AG20443 (cell line): ENCODE data around the gene PARK7.

Experiments used
- DNase-seq: peaks from one replicate; pipeline ENCODE4 v3.0.0; 2012; ENCODE audit warnings: low spot score, mixed read lengths

The PARK7 gene

DNA sequence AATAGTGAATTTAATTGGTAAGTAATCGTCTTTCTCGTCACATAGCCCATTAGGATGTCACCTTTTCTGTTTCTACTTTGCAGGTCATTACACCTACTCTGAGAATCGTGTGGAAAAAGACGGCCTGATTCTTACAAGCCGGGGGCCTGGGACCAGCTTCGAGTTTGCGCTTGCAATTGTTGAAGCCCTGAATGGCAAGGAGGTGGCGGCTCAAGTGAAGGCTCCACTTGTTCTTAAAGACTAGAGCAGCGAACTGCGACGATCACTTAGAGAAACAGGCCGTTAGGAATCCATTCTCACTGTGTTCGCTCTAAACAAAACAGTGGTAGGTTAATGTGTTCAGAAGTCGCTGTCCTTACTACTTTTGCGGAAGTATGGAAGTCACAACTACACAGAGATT is 23.3 kb downstream of the PARK7 start:
- DNase-seq = no peak

DNA sequence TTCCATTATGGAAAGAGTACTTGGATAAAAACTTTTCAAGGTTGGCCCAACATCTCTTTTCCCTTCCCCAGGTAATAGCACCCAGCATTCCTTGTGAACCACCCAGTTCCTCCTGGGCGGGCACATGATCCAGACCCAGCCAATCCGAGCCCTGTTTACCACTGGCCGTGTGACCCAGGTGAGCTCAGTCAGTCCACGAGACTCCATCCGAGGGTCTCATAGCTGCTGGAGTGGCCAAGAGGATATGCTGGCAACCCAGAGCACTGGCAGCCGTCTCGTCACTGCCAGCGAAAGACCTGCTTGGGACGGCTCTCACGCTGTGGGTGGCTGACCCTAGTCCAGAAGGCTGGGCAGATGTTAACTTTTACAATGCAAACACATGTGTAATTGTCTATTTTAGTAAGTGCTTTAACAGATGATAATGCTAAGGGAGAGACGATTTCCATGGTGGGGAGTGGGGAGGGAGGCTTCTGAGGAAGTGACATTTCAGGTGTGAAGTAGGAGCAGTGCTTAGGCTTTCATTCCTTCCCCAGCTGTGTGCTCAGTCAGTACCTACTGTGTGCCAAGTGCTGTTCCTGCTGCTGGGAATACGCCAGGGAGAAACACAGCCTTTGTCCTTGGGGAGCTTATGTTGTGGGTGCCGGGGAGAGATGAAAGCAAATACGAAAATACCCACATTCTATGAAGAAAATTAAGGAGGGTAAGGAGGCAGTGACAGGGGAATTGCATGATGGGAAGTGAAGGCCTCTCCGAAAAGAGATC is 24.5 kb downstream of the PARK7 start:
- DNase-seq = no peak

DNA sequence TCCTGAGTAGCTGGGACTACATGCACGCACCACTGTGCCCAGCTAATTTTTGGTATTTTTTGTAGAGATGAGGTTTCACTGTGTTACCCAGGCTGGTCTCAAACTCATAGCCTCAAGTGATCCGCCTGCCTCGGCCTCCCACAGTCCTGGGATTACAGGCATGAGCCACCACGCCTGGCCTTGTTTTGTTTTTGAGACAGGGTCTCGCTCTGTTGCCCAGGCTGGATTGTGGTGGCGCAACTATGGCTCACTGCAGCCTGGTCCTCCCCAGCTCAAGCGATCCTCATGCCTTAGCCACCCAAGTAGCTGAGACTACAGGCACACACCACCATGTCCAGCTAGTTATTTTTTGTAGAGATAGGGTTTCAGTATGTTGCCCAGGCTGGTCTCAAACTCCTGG is 26.0 kb downstream of the PARK7 start:
- no peak for DNase-seq

DNA sequence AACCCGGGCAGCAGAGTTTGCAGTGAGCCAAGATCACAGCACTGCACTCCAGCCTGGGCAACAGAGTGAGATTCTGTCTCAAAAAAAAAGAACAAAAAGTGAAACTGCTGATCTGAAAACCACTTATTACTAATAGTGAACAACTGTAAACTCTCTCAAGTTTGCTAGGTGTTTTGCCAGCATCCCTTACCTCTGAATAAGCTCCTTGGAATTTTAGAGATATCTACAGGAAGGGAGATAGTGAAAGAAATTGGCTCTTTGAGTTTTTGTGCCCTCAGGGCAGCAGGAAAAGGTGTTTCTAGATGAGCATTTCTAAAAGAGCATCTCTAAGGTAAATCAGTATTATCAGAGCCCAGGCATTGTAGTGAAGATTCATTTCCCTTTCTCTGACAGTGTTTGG is 27.1 kb downstream of the PARK7 start:
- no peak for DNase-seq

DNA sequence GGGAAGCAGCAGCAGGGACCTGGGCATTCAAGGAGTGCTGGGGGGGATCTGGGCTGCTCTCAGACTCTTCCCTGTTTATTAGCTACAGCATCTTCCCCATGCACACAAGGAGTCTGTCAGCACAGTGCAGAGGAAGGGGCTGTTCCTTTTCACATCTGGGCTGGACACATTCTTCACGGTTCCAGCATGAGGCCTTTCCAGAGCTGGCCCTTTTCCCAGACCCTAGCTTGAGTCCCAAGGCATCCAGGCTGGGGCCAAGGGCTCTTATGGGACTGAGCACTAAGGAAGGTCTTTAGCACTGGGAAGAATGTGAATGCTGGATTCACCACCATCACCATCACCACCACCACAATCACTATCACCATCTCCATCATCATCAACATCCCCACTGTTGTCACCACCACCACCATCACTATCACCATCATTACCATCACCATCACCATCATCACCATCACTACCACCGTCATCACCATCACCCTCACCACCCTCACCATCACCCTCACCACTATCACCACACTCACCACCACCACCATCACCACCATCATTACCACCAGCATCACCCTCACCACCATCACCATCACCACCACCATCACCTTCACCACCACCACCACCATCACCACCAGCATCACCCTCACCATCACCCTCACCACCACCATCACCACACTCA is 28.4 kb downstream of the PARK7 start:
- DNase-seq = no peak

DNA sequence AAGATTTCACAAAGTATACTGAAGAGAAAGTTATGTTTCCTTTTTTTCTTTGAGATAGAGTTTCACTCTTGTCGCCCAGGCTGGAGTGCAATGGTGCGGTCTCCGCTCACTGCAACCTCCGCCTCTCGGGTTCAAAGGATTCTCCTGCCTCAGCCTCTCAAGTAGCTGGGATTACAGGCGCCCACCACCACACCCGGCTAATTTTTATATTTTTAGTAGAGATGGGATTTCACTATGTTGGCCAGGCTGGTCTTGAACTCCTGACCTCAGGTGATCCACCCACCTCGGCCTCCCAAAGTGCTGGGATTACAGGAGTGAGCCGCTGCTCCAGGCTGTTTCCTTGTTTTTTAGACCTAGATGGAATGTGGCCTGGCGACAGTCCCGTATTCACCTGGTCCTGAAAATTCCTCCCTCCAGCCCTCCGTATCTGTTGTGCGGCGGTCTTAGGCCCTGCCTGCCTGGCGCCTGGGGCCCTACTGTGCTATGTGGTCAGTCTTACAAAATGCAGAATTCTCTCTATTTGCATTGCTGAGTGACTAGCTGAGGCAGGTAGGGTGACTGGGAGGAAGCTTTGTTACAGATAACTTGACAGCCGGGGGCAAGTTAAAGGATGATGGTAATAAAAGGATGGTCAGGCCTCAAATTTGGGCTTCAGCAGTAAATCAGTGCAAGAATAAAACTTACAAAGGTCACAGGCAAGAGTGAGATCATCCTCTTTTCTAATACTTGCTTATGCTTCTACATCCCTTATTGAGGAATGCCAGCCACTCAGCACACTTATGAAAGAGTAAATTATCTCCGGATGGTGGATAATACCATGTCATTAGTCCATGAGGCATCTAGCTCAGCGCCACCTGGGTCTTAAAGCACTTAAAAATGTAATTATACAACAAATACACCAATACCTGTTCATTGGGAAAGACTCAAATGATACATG is 30.3 kb downstream of the PARK7 start:
- DNase-seq = no peak

DNA sequence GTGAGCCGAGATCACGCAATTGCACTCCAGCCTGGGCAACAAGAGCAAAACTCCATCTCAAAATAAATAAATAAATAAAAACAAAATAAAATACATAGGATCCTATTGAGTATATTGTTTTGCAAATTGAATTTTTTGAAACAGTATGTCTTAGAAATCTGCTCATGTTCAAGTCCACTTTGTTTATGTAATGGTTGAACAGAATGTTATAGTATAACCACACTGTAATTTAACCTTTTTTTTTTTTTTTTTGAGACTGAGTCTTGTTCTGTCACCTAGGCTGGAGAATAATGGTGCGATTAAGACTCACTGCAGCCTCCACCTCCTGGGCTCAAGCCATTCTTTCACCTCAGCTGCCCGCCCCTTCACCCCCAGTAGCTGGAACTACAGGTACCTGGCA is 31.4 kb downstream of the PARK7 start:
- DNase-seq = no peak

DNA sequence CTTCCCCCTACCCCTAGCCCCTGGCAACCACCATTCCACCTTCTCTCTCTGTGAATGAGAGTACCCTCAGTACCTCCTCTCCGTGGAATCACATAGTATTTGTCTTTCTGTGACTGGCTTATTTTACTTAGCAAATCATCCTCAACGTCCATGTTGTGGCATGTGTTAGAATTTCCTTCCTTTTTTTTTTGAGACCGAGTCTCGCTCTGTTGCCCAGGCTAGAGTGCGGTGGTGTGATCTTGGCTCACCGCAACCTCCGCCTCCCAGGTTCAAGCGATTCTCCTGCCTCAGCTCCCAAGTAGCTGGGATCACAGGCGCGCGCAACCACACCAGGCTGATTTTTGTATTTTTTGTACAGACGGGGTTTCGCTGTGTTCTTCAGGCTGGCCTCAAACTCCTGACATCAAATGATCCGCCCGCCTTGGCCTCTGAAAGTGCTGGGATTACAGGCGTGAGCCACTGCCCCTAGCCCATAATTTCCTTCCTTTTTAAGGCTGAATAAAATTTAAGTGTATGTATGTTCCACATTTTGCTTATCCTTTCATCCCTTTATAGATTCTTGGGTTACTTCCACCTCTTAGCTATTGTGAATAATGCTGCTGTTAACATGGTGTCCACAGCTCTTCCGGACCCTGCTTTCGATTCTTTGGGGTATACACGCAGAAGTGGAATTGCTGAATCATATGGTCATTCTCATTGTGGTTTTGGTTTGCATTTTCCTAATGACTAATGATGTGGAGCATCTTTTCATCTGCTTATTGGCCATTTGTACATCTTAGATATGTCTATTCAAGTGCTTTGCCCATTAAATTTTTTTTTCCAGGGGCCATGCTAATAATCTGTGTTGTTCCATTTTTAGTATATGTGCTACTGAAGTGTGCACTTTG is 32.3 kb downstream of the PARK7 start:
- DNase-seq = no peak

DNA sequence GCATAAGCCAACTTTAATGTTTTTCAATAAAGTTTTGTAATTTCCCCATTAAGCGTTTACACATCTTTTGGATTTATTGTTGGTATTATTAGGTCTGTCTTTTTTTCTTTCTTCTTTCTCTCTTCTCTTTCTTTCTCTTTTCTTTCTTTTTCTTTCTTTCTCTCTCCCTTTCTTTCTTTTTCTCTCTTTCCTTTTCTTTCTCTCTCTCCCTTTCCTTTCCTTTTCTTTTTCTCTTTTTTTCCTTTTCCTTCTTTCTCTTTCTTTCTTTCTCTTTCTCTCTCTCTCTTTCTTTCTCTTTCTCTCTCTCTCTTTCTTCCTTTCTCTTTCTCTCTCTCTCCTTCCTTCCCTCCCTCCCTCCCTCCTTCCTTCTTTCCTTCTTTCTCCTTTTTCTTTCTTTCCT is 33.3 kb downstream of the PARK7 start:
- DNase-seq = no peak

DNA sequence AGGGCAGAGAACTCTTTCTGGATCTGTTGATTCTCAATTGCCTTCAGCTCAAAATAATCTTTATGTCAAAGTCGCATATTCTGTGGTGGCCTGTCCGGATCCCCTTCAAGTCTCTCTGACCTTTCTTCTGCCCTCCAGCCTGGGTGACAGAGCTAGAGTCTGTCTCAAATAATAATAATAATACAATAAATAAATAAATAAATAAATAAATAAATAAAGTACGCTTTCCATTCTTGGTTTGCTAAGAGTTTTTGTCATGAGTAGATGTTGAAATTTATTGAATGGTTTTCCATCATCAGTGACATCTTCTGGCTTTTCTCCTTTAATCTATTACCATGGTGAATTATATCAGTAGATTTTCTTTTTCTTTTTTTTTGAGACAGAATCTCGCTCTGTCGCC is 33.9 kb downstream of the PARK7 start:
- DNase-seq = no peak

DNA sequence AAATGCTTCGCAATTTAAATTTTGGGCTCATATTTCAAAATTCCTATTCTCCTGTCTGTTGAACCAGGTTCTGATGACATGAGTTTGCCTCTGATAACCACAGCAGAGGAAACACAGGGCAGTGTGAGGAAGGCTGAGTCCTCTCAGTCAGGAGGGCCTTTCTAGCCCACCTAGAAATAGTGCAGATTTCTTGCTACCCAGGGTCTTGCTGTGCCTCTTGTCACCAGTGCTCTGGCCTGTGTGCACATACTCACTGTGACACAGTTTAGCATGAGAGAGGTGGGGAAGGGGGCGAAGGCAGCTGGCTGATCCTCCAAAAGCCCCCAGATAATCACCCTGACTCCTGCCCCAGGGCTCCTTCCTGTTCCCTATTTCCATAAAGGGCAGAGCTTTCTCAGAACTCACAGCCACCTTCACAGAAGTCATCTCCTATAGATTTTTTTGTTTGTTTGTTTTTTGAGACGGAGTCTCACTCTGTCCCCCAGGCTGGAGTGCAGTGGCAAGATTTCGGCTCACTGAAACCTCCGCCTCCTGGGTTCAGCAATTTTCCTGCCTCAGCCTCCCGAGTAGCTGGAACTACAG is 40.9 kb downstream of the PARK7 start:
- DNase-seq = no peak

DNA sequence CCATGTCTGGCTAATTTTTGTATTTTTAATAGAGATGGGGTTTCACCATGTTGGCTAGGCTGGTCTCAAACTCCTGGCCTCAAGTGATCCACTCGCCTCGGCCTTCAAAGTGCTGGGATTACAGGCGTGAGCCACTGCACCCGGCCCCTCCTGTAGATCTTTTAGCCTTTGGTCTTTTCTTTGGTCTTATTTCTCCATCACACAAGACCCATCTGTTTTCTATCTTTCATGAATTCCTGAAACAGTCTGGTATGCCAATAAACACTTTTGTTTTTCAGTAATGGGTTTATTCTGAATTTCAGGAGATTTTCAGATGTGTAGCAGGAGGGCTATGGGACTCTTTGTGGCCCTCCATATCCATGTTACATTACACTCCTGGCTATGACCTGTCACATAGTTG is 41.4 kb downstream of the PARK7 start:
- DNase-seq = no peak

DNA sequence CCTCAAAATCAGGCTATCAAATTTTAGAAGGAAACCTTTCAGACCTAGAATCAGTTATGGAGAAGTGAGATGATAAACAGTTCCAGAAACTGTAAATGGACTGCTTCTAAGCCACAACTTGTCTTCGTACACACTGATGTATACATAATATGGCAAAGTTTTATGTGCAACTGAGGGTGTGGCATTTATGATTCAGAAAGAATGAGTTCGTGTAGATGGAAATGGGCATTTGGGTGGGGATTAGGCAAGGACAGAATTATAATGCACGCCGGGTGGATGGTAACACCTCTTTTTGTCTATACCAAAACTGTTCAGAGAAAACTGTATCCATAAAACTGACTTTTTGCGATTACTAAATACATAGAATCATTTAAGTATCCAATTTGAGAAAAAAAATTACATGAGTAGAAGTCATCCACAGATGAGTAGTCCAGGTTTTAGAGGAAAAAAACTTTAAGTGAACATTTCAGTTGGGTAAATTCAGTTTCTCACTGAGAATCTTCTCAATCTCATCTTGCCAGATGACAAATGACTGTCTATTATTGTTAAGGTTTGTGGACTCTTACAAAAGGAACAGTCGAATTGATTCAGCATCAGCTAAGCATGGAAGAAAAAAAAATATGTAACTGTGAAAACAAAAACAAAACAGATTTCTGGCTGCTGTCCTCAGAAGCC is 42.1 kb downstream of the PARK7 start:
- no peak for DNase-seq

DNA sequence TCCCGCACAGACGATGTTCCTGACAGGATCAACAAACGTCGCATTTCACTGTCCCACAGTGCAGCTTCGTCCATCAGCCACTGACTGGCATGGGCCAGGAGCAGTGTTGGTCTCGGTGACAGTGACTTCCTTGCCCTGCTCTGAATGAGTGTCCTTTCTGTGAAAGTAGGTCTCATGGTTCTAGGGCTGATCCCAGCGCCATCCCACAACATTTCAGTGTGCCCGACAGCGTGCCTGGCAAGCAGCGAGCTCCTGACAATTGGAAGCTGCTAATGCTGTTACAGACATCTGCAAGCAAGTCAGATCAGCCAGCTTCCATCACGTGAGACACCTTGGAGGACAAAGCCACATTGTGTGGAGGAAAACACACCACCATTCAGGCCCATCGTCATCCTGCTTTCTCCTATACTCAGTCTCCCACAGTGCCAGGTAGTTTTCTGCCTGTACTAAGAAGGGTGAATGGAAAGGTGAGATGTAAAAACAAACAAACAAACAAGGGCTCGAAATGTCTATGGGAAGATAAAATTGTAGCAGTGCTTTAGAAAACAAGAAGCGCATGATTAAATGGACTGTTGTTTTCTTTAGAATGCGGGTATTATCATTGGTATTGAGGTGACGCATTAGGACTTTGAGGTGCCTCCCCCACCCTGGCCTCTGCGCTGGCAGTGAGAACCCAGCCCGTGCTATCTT is 42.7 kb downstream of the PARK7 start:
- DNase-seq = no peak

DNA sequence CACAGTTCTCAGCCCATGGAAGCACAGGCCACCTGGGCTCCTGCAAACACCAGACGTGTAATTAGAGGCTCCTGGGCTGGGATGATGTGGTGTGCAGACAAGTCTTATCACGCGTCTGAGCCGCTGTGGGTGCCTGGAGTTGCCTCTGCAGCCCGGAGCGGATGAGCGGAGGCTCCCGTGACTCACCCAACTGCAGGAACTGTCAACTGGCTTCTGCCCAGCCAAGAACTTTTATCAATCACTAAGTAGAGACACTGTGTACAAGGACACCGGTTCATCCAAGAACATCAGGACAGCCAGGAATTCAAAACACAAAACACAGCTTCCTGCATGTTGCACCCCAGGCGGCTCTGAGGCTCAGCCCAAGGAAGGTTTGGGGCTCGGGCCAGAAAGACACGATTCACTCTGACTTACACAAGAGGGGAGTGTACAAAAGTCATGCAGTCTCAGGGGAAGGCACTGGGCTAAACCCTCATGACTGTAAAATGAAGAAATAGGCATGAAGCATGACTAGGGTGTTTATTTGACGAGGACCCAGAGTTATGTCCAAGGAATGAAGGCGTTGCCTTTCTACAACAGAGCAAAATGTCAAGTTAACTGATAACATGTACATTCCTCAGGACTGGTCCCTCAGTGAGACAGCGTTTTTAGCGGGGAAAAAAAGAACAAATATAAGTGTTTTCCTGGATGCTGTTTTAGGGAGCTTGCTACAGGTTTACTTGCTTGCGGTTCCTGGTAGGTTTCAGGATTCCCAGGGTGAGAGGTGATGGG is 43.5 kb downstream of the PARK7 start:
- DNase-seq = peak; percentile 86

DNA sequence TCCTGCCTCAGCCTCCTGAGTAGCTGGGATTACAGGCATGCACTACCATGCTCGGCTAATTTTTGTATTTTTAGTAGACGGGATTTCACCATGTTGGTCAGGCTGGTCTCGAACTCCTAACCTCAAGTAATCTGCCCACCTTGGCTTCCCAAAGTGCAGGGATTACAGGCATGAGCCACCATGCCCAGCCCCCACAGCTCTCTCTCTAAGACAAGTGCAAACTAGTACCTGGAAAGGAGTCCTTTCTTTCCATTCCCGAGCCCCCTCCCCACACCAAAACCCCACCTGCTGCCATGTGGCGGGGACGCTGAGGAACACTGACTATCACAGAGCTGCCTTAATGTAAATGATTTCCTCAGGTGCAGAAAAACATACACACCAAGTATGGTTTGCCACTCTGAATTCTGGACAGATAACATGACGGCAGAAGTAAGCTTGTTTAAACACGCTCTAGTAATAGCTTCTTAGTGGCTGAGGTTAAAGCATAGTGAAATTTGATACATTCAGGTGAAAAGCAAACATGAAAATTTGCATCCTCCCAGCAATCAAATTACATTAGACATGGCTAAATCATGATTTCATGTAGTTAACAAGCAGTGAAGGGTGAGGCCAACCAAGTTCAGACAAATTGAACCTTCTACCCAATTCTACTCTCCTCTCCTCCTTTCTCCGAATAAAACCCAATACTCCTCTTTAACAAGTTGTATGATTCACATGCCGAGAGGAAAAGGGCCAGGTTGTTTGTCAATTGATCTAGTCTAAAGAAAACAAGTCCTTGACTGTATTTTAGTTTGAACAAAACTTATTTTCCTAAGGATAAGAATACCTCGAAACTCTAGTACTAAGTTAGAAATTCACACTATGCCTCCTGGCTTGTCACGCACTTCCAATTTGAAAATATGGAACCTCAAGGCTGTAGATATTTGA is 44.8 kb downstream of the PARK7 start:
- DNase-seq = no peak

DNA sequence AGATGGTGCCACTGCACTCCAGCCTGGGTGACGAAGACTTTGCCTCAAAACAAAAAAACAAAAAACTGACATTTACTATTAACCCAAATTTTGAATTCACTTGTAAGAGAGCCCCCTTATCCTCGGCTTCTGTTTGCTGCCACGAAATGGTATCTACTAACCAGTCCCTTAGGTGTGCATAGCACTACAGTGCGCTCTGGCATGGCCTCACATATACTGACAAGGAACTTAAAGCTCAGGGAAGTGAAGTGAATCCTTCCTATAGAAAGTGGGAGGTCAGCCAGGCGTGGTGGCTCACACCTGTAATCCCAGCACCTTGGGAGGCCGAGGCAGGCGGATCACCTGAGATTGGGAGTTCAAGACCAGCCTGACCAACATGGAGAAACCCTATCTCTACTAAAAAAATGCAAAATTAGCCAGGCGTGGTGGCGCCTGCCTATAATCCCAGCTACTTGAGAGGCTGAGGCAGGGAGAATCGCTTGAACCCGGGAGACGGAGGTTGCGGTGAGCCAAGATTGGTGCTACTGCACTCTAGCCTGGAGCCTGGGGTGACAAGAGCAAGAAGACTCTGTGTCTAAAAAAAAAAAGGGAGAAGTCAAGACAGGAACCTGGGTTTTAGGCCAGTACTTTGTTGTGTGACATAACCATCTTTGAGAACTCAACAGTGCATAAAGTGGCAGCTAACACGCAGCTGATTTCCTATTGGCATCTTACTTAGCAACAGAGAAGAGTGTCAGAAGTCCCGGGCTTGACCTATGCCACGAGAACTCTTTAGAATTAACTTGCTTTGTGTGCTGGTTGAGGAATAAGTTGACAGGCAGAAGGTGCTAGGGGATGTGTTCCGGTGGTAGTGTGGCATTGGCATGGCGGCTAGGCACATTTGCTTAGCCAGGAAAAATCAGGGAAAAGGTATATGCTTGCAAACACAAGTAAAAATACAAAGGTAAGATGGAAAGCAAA is 47.8 kb downstream of the PARK7 start:
- DNase-seq = no peak
